Measurements from ENCODE around the gene CCDC69.

The CCDC69 gene

GRCh38 chr5:151184316-151185042 is 39.4 kb downstream of the CCDC69 start:
- H3K4me3 ChIP-seq (ENCODE audit: low read depth, low read length) = no peak overlapping the region
- TF ChIP-seq CTCF (IDR thresholded peaks at IDR 0.05; ENCODE audit: control insufficient read depth, extremely low read depth, insufficient read depth) = no peak
- no peak for DNase-seq (ENCODE audit: low read depth)

- no peak for DNase-seq (ENCODE audit: low read depth)
- no peak overlapping the region for H3K4me3 ChIP-seq (ENCODE audit: low read depth, low read length)
- TF ChIP-seq CTCF (IDR thresholded peaks at IDR 0.05; ENCODE audit: control insufficient read depth, extremely low read depth, insufficient read depth) = no peak
These were observed 40.2 kb downstream of the CCDC69 start for GRCh38 chr5:151183456-151184245.

GRCh38 chr5:151182976-151183375 is 40.9 kb downstream of the CCDC69 start:
- TF ChIP-seq CTCF (IDR thresholded peaks at IDR 0.05; ENCODE audit: control insufficient read depth, extremely low read depth, insufficient read depth) = no peak

GRCh38 chr5:151182524-151182900 is 41.4 kb downstream of the CCDC69 start:
- H3K4me3 ChIP-seq (ENCODE audit: low read depth, low read length) = no peak overlapping the region
- TF ChIP-seq CTCF (IDR thresholded peaks at IDR 0.05; ENCODE audit: control insufficient read depth, extremely low read depth, insufficient read depth) = no peak
- no peak for DNase-seq (ENCODE audit: low read depth)

More at GRCh38 chr5:151182976-151183375, 40.9 kb downstream of the CCDC69 start:
- DNase-seq (ENCODE audit: low read depth) = no peak
- H3K4me3 ChIP-seq (ENCODE audit: low read depth, low read length) = no peak overlapping the region

GRCh38 chr5:151181818-151182523 is 41.9 kb downstream of the CCDC69 start:
- H3K4me3 ChIP-seq (ENCODE audit: low read depth, low read length) = no peak overlapping the region
- no peak for DNase-seq (ENCODE audit: low read depth)

GRCh38 chr5:151180291-151180690 is 43.6 kb downstream of the CCDC69 start:
- TF ChIP-seq CTCF (IDR thresholded peaks at IDR 0.05; ENCODE audit: control insufficient read depth, extremely low read depth, insufficient read depth) = no peak
- no peak for DNase-seq (ENCODE audit: low read depth)
- no peak overlapping the region for H3K4me3 ChIP-seq (ENCODE audit: low read depth, low read length)

More at GRCh38 chr5:151181818-151182523, 41.9 kb downstream of the CCDC69 start:
- no peak for TF ChIP-seq CTCF (IDR thresholded peaks at IDR 0.05; ENCODE audit: control insufficient read depth, extremely low read depth, insufficient read depth)
